Dermis microvascular lymphatic vessel endothelial cell (primary cell): Measurements from ENCODE around the gene COMMD9. TPM values are rescaled to one million over a fixed set of nuclear protein-coding genes. Genes with fewer than 3 reads are reported as not detected.

ENCODE experiments used
- DNase-seq, 2 donors: peaks; one replicate each; pipeline versions ENCODE4 v3.0.0 to v3.0.0-alpha.2; 2010; ENCODE audit warnings: low read depth in 2 of 2
- total RNA-seq: library from RNA; depleted of rRNA; stranded (reverse); fragments of >200 nt; gene quantifications from 2 replicates; pipeline ENCODE4 v1.2.1, GENCODE V29; 2014

Gene COMMD9
- total RNA-seq, 1 donor from 2014 or later, result 12.8 TPM

DNA sequence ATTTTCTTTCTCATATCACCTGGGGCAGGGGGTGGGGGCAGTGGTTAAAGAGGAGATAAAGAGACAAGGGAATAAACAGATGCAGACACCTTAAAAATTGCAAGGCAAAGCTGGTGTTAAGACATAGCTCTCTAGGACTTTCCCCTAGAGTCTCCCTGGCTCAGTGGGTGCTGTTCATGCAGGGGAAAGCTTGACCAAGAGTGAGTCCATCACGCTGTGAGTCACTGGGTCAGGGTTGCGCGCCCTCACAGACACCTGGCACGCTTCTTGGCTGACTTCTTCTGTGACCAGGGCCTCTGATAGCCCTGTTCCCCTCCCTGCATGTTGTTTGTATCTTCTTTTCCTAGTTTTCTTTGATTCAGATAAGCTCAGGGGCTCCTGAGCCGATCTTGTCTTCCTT lies 31.9 kb downstream of the COMMD9 start:
- DNase-seq, result peak in 1 of 2 donors; percentile 15

DNA sequence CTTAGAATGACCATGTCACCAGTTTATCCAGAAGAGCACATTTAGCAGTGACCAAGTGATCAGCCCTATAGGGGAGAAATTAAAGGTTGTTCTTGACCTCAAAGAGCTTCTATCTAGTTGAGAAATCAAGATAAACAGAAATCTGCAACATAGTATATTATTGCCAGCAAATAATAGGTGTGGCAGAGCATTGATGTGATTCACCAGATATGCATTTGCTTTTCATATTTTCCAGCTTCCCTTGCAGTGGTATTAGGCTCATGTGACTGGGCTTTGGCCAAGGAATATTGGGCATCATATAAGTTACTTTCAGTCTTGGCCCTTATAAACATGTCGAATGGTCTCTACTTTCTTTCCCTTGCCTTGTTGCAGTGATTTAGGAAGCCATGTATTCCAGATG lies 34.5 kb downstream of the COMMD9 start:
- peak in 1 of 2 donors; percentile 16 for DNase-seq

DNA sequence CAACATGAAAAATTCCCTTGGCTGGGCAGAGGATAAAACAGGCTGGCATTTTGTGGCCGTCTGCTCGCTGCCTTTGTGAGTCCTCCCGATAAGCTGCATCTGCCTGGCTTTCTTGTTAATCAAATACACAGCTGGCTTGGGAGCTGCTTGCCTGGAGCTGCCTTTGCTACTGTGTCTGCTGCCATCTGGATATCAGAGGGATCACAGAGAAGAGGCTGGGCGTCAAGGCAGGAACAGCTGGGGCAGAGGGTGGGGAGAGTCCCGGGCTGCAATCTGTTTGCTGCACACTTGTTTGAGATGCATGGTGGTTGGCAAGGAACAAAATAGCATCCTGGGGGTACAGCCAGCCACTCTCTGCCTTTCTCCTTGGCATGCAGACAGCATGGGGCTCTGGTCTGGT lies 36.0 kb downstream of the COMMD9 start:
- DNase-seq, result no peak

- DNase-seq, result no peak
These were observed 37.4 kb downstream of the COMMD9 start for GRCh38 chr11:36251823-36252222.

DNA sequence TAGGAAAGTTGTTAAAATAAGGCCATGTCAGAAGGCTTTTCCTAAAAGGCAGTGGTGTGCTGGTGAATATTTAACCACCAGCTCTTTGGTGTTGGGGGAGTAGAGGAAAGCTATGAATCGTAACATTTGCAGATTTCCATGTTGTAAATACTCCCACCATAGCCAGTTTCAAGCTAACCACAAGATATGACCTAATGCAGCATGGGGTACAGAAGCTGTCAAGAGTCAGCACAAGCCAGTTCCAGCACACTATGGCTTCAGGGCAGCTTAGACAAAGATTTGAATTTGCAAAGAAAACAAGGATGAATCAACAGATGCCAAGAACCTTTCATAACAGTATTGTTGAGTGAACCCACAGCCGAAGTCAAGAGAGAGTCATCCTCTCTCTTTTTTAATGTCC lies 40.0 kb downstream of the COMMD9 start:
- DNase-seq, result no peak

- DNase-seq, result no peak
These were observed 40.8 kb downstream of the COMMD9 start for GRCh38 chr11:36248436-36248835.

GRCh38 chr11:36247493-36247892 lies 41.7 kb downstream of the COMMD9 start:
- no peak for DNase-seq

- DNase-seq, result no peak
These were observed 45.6 kb downstream of the COMMD9 start for GRCh38 chr11:36243641-36244040.

- DNase-seq, result no peak
These were observed 47.7 kb downstream of the COMMD9 start for GRCh38 chr11:36241497-36241896.

GRCh38 chr11:36240801-36241200 lies 48.4 kb downstream of the COMMD9 start:
- no peak for DNase-seq

GRCh38 chr11:36240173-36240572 lies 49.1 kb downstream of the COMMD9 start:
- DNase-seq, result no peak

GRCh38 chr11:36239636-36240035 lies 49.6 kb downstream of the COMMD9 start:
- no peak for DNase-seq

GRCh38 chr11:36238881-36239280 lies 50.3 kb downstream of the COMMD9 start:
- no peak for DNase-seq

DNA sequence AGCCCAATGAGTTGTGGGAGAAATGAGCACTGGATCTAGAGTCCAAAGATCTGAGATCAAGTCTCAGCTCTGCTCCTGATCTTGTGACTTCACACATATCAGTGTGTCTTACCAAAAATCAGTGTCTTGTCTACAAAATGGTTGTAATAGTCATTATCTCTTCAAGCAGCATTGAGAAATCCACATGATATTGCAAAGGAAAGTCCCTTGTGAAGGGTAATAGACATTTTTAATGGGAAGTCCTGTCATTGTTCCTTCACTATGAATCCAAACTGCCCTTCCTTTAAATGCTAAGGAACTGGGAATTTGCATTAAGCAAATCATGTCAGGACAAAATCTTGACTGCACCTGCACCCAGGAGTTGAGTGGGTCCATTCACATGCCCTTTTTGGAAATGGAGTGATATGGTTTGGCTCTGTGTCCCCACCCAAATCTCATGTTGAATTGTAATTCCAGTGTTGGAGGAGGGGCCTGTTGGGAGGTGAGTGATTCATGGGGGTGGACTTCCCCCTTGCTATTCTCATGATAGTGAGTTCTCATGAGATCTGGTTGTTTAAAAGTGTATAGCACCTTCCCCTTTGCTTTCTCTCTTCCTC lies 51.1 kb downstream of the COMMD9 start:
- no peak for DNase-seq

DNA sequence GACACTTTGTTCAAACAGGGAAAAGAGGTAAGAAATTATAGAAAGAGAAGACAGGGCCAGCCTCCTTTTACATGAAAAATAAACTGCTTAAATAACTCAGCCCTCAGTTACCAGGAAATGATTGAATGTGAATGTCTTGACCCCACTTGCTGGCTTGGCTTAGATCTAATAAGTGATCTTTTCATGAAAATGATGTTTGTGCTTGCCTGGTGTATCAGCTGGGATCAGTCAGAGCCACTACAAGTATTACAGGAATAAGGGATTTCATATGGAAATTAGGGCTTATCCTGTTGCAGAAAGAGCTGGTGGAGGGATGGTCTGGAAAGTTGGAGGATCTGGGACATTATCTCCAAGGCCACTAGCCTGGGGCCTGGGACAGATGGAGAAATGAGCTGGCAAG lies 51.8 kb downstream of the COMMD9 start:
- peak in 1 of 2 donors; percentile 52 for DNase-seq

GRCh38 chr11:36235750-36236149 lies 53.5 kb downstream of the COMMD9 start:
- no peak for DNase-seq

DNA sequence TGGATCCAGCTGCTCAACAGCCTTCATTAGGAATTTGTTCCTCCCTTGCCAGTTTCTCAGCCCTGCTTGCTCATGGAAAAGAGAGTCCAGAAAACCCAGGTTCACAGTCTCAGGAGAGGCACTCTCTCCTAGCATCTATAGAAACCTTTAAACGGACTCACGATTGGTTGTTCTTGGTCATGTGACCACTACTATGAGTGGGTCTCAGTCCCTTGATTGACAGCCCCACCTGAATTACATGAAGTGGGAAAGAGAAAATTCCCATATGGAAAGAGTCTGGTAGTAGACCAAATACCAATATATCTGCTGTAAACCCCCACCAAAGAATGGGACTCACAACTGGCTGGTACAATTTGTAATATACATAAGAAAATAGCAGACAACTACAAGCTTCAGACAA lies 54.4 kb downstream of the COMMD9 start:
- no peak for DNase-seq

- DNase-seq, result peak; percentile 57 to 84
These were observed 56.0 kb downstream of the COMMD9 start for GRCh38 chr11:36233204-36233603.

DNA sequence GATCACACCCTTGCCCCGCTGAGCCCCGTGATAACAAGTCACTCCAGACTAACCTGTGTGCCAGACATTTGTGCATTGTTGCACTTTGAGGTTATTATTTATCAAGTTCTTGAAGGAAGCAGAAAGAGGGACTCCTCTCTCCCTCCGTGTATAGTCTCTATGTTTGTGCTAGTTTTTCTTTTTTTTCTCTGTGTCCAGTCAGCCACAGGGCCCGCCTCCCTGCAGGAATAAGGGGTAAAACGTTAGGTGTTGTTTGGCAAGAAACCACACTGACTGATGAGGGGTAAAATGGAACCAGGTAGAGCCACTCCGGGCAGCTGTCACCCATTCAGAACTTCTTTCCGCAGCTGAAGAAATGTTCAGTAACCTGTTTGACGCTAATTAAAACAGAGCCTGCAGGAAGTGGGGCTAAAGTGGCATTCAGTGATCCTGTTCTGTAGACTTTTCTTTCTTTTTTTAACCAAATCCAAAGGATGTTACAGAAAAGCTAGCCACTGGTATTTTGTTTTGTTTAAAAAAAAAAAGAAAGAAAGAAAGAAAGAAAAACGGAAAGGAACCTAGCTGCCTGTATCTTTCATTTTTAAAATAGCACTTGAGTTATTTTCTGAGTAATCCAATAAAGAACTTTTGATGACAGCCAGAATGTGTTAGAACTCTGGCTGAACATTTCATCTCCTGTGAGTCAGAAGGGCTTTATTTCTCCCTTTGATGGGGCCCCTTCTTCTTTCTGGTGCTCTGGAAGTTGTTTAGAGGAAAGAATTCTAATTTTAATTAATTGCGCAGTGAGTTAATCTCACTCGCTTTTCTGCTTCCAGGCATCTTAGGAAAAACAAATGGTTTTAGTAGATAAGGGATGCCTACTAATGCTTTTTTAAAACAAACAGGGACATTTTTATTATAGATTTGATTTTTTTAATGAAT lies 58.2 kb downstream of the COMMD9 start:
- DNase-seq, result peak in 1 of 2 donors; percentile 29

DNA sequence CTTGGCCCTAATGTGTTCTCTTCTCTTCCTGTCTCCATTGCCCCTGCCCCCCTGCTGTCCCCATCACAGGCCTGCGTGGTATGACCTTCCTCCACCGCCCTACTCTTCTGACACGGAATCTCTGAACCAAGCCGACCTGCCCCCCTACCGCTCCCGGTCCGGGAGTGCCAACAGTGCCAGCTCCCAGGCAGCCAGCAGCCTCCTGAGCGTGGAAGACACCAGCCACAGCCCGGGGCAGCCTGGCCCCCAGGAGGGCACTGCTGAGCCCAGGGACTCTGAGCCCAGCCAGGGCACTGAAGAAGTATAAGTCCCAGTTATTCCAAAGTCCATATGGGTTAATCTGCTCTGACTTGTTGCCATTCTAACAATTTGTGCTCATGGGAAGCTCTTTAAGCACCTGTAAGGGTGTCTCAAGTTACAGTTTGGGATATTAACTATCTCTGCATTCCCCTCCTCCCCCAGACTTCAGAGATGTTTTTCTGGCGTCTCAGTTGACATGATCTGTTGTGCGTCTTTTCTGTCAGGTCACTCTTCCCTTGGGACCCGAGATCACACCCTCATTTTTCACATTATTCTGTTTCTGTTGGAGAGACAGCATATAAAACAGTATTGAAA lies 60.0 kb downstream of the COMMD9 start:
- no peak for DNase-seq

DNA sequence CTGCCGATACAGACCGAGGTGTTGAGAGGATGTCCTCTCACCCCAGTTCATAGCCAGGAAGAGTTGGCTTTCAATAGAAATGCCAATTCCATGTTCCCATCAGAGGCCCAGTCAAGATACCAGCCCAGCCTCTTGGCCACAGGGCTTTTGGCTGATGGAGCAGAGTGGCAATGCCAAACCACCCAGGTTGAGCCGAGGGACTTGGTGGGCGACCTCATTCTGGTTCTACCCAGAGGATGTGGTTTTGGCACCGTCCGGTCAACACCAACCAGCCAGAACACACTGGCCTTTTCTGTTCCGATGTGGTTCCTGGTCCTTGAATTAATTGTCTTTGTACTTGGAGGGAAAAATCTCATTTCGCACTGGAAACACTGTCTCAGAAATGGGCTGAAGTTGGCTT lies 60.5 kb downstream of the COMMD9 start:
- no peak for DNase-seq

DNA sequence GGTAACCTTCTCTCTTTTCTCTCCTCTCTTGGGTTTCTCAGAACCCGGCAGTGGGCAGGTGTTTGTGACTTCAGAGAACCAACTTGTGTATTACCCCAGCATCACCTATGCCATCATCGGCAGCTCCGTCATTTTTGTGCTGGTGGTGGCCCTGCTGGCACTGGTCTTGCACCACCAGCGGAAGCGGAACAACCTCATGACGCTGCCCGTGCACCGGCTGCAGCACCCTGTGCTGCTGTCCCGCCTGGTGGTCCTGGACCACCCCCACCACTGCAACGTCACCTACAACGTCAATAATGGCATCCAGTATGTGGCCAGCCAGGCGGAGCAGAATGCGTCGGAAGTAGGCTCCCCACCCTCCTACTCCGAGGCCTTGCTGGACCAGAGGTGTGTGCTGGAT lies 62.2 kb downstream of the COMMD9 start:
- no peak for DNase-seq
